Activated T-helper 2 cell treated with anti-CD3 and anti-CD28 coated beads, Interferon-gamma antibody, Interleukin-2, Interleukin-4, amounts not matched to agents 10 μg/mL and 5 μg/mL and 100 μg/mL, durations not matched to agents 14 hours and 24 hours and 36 hours (primary cell): Measurements from ENCODE around the gene SDSL. TPM values are rescaled to one million over a fixed set of nuclear protein-coding genes. Genes with fewer than 3 reads are reported as not detected.

Experiments used
- DNase-seq: peaks from one replicate; pipeline ENCODE4 v3.0.0; 2021; ENCODE audit warnings: low spot score
- H3K27ac Mint-ChIP-seq: one replicate; pipeline ENCODE4 v1.8.0; 2021; ENCODE audit warnings: mixed read lengths
- H3K27me3 Mint-ChIP-seq: one replicate; pipeline ENCODE4 v1.8.0; 2021; ENCODE audit warnings: low read depth, mixed read lengths
- H3K36me3 Mint-ChIP-seq: one replicate; pipeline ENCODE4 v1.8.0; 2021; ENCODE audit warnings: low read depth, mixed read lengths
- H3K4me1 Mint-ChIP-seq: one replicate; pipeline ENCODE4 v1.8.0; 2021; ENCODE audit warnings: low read depth, mixed read lengths
- H3K4me3 Mint-ChIP-seq: one replicate; pipeline ENCODE4 v1.8.0; 2021; ENCODE audit warnings: low read depth, mild to moderate bottlenecking, moderate library complexity, mixed read lengths
- H3K9me3 Mint-ChIP-seq: one replicate; pipeline ENCODE4 v1.8.0; 2021; ENCODE audit warnings: mixed read lengths
- intact Hi-C: fragments of 100-400 bp; cut with micrococcal nuclease; formaldehyde crosslinking; loops from one replicate; pipeline ENCODE4 v1.15.1; 2023
- total RNA-seq: library from RNA; stranded (reverse); gene quantifications from 2 replicates; pipeline ENCODE4 v1.2.3, GENCODE V29; 2022

SDSL gene
- total RNA-seq, 1 donor from 2014 or later: 0.46 TPM

DNA sequence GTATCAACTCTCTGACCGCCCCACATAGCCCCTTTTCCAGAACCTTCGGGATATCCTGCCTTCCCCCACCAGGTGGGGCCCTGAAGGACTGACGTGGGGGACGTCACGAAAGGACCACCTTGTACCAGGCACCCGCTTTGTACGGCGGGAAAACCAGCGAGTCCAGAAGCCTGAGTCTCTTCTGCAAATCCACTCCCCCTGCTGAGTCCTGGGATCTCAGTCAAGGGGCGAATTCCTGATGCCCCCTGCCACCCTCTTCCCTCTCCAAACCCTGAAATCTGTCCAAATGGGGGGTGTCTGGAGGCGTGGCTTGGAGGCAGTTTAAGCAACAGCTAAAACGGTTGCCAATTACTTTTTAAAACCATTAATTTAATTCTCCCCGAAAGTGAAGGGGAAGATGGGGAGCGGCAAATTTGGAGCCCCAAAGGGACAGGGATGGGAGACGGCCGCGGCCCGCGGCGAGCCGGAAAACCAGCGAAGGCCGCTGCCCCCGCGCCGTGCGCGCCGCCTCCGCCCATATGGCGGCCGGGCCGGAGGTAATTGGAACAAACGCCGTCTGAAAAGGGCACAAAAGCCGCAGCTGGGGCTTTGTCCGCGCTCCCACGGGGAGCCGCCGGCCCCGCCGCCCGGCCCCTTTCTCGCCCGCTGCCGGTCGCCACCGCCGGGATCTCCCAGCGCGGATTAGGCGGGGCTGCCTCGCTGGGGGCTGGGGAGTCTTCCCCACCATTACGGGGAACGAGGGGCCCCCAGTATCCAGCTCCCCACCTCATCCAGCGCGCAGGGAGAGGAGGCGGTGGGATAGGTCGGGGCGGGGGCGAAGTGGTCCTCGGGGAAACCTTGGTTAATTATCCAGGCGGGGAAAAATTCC lies 42.9 kb downstream of the SDSL start:
- peaks cover 66% of the 10 kb centered on the region for H3K27me3 Mint-ChIP-seq
- H3K36me3 Mint-ChIP-seq: no peaks in the 10 kb centered on the region
- no peak for DNase-seq
- no peak overlapping the region for H3K27ac Mint-ChIP-seq
- peaks cover 12% of the 10 kb centered on the region for H3K4me1 Mint-ChIP-seq
- H3K4me3 Mint-ChIP-seq: no peak overlapping the region
- H3K9me3 Mint-ChIP-seq: no peaks in the 10 kb centered on the region
- intact Hi-C loops: loop anchor here (1.0 to 5.0 kb wide), 4 partner anchors 10 to 1202 kb away; no protein-coding TSS in a partner anchor

DNA sequence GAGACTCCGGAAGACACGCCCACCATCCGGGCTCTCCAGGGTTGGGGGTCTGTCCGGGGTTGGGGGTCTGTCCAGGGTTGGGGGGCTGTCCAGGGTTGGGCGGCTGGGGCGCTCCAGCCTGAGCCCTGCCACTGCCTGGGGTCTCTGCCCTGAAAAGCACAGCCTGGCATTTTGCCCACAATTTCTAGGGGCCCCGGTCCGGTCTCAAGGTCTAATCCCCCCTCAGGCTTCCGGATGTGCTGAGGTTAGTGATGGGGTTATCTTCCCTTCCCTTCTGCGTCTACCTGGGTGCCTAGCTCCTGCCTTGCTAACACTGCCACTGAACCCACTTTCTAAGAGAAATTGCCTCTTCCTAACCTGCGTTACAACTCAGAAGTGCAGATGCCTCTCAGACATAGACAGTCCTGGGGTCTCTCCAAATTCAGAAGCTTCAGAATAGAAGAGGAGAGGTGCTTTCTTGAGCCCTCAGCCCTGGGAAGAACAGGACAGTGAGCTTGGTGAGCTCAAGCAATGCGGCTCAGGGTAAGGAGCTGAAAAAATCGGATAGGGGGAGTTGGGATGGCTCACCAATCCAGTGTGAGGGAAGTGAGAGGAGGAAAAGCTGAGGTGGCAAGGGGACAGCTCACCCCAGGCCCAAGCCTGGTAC lies 43.8 kb downstream of the SDSL start:
- no peak overlapping the region for H3K4me3 Mint-ChIP-seq
- no peaks in the 10 kb centered on the region for H3K9me3 Mint-ChIP-seq
- no peak for DNase-seq
- peaks cover 12% of the 10 kb centered on the region for H3K4me1 Mint-ChIP-seq
- intact Hi-C loops: loop anchor here (1.0 to 2.0 kb wide), 5 partner anchors 9 to 1201 kb away; no protein-coding TSS in a partner anchor
- H3K27ac Mint-ChIP-seq: no peak overlapping the region
- no peaks in the 10 kb centered on the region for H3K36me3 Mint-ChIP-seq
- H3K27me3 Mint-ChIP-seq: peaks cover 66% of the 10 kb centered on the region

DNA sequence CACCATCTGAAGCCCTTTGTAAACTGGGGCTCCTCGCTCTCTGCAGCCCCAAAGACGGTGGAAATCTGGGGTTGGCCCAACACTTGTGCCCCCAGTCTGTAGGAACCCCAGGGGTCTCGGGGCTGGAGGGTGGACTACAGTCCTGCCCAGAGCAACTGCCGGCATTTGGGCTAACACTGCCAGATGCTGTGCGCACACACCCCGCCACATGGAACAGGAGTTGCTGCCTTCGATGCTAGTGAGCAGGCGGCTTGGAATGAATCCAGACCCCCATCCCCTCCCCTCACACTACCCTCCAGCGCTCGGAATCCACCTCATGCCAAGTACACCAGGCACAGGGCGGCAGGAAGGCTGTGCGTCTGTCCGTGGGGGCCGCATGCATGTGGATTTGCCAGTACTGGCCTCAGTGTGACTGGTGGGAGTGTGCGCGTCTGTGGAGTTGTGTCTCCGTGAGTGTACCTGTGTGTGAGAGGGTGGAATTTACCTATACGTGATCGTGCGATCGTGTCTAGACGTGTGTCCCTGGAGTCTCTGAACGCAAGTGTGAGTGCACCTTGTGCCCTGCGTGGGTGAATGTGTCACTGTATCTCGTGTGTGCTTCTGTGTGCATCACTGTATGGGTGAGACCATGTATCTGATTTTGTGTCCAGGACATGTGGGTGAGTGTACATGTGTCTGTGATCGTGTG lies 44.4 kb downstream of the SDSL start:
- H3K27me3 Mint-ChIP-seq: peaks cover 66% of the 10 kb centered on the region
- H3K4me3 Mint-ChIP-seq: no peak overlapping the region
- H3K36me3 Mint-ChIP-seq: no peaks in the 10 kb centered on the region
- no peak overlapping the region for H3K27ac Mint-ChIP-seq
- intact Hi-C loops: loop anchor here (2.0 kb wide), 2 partner anchors 934 to 978 kb away; no protein-coding TSS in a partner anchor
- H3K9me3 Mint-ChIP-seq: no peaks in the 10 kb centered on the region
- H3K4me1 Mint-ChIP-seq: peaks cover 11% of the 10 kb centered on the region
- DNase-seq: no peak

DNA sequence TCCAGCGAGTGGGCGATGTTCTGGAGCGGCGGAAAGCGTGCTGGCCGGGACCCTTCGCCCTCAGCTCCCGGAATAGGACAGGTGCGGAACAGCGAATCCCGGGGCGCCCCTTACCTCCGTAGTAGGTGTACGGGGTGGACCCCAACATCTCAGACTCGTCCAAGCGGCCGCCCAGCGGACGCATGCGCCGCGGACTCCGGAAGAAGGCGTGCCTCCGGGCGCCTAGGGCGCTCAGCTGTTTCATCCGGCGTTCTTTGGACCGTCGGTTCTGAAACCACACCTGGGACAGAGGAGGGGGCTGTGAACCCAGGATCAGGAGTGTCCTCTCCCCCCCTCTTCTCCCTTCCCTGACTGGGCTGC lies 44.9 kb downstream of the SDSL start:
- intact Hi-C loops: loop anchor here (2.0 kb wide), 2 partner anchors 934 to 978 kb away; no protein-coding TSS in a partner anchor
- H3K27me3 Mint-ChIP-seq: peaks cover 68% of the 10 kb centered on the region
- no peak overlapping the region for H3K27ac Mint-ChIP-seq
- peaks cover 9% of the 10 kb centered on the region for H3K4me1 Mint-ChIP-seq
- H3K9me3 Mint-ChIP-seq: no peaks in the 10 kb centered on the region
- no peak for DNase-seq
- H3K36me3 Mint-ChIP-seq: no peaks in the 10 kb centered on the region
- H3K4me3 Mint-ChIP-seq: no peak overlapping the region

DNA sequence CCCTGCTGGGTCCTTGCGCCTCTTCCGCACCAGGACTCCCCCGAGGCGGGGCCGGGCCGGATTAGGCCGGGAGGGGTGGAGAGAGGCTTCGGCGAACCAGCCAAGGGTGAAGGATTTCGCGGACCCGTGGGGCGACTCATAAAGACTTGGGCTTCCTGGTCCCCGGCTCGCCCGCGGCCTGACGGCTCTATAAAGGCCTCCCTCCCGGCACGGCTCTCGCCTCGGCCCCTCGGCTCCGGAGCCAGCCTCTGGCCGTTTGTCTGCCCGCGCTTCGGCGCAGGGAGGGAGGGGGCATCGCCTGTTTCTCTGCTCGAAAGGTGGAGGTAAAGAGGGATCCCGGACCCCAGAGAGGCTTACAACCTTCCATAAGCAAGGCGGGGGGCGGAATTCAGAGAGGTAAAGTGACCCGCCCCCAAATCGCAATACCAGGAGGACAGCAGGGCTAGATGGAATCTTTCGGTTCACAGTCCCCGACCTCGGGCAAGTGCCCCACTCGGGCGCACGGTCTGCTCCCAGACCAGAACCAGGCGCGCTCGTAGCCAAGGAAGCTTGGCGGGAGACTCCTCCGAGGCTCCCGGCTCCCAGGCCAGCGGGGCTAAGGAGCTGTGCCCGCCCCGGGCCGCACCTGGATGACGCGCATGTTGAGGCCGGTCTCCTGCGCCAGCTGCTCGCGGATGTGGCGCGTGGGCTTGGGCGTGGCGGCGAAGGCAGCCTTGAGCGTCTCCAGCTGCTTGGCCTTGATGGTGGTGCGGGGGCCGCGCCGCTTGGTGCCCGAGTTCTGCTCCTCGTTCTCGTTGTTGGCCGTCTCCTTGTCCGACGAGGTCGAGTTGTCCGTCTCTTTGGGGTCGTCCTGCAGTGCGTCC lies 45.6 kb downstream of the SDSL start:
- peaks cover 6% of the 10 kb centered on the region for H3K4me1 Mint-ChIP-seq
- no peaks in the 10 kb centered on the region for H3K9me3 Mint-ChIP-seq
- intact Hi-C loops: loop anchor here (2.0 kb wide), 2 partner anchors 933 to 977 kb away; no protein-coding TSS in a partner anchor
- no peak overlapping the region for H3K4me3 Mint-ChIP-seq
- H3K36me3 Mint-ChIP-seq: no peaks in the 10 kb centered on the region
- DNase-seq: no peak
- no peak overlapping the region for H3K27ac Mint-ChIP-seq
- peaks cover 69% of the 10 kb centered on the region for H3K27me3 Mint-ChIP-seq

DNA sequence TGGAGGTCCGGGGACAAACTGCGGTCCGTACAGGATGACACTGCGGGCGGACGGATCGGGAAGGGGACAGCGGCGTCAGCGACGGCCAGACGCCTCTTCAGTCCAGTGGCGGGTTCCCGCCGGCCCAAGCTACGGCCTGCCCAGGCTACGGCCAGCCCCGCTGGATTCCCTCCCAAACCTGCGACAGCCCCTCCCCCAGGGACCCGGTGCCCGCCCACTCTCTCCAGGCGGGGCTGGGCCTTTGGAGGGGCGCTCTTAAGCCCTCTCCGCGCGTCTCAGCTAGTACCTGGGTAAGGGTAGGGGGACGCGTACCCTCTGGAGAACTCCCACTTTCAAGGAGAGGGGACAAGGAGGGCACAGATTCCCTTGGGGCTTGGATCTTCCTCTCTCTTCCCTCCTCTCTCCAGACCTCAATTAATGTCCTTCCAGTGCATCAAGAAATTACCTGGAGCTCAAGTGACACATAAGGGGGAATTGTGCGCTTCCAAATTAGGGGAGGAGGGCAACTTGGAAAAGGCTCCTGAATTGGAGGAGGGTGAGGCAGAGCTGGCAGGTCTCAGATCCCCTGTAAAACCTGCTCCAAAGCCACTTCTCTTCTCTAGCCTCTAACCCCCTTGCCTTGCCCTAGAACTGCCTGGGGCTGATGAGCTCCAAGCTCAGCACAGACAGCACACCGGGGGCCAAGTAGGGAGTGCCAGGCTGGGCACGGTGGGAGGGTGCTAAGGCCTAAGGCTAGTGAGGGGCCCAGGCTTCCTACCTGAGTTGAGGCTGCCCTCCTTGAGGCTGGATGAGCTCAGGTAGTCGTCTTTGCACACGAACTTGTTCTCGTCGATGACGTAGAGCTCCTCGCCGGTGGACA lies 46.4 kb downstream of the SDSL start:
- intact Hi-C loops: no loop called here
- H3K36me3 Mint-ChIP-seq: no peaks in the 10 kb centered on the region
- peaks cover 75% of the 10 kb centered on the region for H3K27me3 Mint-ChIP-seq
- peaks cover 5% of the 10 kb centered on the region for H3K4me1 Mint-ChIP-seq
- H3K9me3 Mint-ChIP-seq: no peaks in the 10 kb centered on the region
- H3K27ac Mint-ChIP-seq: no peak overlapping the region
- H3K4me3 Mint-ChIP-seq: no peak overlapping the region
- no peak for DNase-seq

DNA sequence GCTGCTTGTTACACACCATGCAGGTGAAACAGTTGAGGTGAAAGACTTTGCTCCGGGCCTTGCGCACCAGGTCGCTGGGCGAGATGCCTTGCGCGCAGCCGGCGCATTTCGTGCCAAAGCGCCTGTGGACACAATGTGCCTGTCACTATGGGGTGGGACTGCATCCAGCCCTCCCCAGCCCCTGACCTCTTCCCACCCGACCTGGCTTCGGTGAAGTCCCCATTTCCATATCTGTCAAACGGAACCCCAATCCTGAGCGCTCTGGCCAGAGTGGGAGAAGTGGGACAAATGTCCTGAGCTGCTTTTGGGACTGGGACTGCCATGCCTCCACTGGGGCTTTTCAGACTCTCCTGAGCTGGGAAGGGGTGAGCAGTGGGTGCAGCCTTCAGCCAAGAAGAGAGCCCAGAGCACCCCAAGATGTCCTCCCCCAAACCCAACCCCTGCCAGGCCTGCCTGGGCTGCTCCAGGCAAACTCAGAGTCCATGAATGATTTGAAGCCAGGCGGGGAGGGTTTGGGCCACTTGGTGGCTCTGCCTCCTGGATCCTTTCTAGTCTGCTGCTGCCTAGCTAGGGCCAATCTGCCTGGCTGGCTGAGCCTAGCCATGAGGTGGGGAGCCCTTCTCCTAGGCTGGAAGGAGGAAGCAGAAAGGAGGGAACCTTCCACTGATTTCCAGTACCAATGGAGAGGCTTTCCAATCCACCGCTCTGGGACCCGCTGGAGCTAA lies 47.2 kb downstream of the SDSL start:
- Mint-ChIP-seq H3K9me3 (no peaks in the 10 kb centered on the region), H3K4me3 (no peak overlapping the region), H3K4me1 (peaks cover 3% of the 10 kb centered on the region), H3K36me3 (no peaks in the 10 kb centered on the region), H3K27ac (no peak overlapping the region), H3K27me3 (peaks cover 75% of the 10 kb centered on the region)
- intact Hi-C loops: no loop called here
- no peak for DNase-seq

DNA sequence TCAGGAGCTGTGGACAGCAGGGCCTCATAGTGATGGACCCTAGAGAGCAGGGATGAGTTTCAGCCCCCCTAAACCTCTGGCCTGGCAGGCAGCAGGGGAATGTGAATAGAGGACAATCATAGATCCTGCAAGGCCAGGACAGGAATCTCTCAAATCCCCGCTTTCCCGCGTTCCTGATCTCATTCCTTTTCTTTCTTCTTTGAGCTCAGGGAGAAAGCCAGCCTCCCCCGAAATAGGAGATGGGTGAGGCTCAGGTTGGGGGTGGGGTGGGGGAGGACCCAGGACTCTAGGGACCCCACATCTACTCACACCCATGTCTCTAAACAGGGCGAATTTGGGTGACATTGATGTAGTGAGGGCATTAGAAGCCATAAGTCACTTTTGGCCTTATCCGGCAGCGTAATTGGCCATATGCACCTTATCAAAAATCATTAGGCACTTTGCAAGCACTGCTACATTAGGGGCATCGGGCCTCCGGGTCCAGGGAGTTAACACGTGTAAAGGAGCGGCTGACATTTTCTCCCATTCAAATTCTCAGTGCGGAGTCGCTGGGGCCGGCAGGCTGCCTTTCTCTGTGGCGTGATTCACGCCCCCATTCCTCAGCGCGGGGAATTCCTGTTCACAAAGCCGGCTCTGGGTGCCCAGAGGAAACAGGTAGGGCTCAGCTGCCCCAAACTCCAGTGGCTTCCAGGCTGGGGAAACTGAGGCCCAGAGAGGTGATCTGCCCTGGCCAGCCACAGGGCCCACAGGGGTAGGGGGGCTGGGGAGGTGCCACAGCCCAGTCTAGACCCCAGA lies 48.0 kb downstream of the SDSL start:
- Mint-ChIP-seq H3K4me3 (no peak overlapping the region), H3K4me1 (peaks cover 3% of the 10 kb centered on the region)
- intact Hi-C loops: no loop called here

DNA sequence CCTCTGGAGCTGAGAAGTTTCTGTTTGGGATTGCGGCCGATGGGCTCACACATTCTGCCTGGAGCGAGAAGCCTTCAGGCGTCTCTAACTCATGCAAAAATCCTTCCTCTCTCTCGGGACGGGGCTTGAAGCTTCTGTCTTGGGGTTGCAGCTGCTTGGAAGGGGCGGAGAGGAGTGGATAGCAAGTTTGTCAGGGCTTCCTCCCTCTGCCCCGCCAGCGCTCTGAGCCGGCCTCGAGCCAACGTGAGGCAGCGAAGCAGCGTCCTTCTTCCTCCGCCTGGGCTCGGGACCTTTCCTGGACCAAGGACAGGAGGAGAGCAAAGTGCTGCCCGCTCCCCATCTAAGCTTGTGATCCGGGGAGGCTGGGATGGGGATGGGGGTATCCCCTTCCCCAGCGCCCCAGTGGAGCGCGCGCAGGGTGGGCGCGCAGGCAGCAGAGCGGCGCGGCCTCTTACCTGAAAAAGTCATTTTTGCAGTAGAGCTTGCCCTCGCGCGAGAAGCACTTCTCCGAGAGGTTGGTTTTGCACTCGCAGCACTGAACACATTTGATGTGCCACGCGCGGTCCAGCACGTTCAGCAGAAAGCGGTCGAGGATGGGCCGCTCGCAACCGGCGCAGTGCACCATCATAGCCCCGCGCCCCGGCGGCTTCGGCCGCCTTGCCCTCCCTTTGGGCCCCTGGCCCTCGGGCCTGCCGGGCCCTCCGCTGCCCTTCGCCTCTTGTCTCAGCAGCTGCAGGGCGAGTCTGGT lies 48.9 kb downstream of the SDSL start:
- Mint-ChIP-seq H3K27me3 (peaks cover 84% of the 10 kb centered on the region), H3K9me3 (no peaks in the 10 kb centered on the region), H3K4me3 (no peak overlapping the region), H3K36me3 (no peaks in the 10 kb centered on the region), H3K27ac (no peak overlapping the region), H3K4me1 (peaks cover 3% of the 10 kb centered on the region)
- no peak for DNase-seq
- intact Hi-C loops: loop anchor here (1.0 kb wide), 1 partner anchor 8 kb away; no protein-coding TSS in a partner anchor

More for the DNA sequence above, 48.0 kb downstream of the SDSL start:
- Mint-ChIP-seq H3K27me3 (peaks cover 77% of the 10 kb centered on the region), H3K36me3 (no peaks in the 10 kb centered on the region), H3K9me3 (no peaks in the 10 kb centered on the region), H3K27ac (no peak overlapping the region)
- DNase-seq: no peak

DNA sequence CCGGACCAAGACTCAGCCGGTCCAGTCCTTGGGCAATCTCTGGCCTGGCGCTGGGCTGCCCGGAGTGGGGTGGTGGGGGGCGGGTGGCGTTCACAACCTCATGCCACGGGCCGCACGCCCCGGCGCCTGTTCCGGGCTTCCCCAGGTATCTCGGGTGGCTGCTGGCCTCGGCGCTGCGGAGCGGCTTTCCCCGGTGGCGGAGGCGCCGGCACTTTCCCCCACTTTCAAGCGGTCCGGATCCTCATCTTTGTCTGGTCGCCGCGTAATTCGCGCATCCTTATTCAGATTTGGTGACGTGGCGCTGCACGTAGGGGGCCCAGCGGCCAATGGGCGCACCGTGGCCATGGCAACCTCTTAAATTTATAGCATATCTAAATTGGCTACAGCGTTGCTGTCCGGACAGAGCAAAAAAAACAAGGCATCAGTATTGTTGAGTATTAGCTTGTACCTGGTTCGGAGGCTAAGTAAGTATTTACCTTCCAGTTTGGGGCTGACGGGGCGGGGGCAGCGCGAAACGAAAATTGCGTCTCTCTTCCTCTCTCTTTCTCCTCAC lies 49.5 kb downstream of the SDSL start, which contains the start of gene LHX5:
LHX5 (minus strand) TSS at position 253 of the 553 bp plus-strand sequence. CDS start 373 bp downstream, outside the sequence.
- intact Hi-C loops: loop anchor here (1.0 kb wide), 1 partner anchor 8 kb away; no protein-coding TSS in a partner anchor
- Mint-ChIP-seq H3K4me1 (peaks cover 3% of the 10 kb centered on the region), H3K9me3 (no peaks in the 10 kb centered on the region), H3K27ac (no peak within 1 kb of the TSS), H3K36me3 (no peaks in the 10 kb centered on the region), H3K27me3 (peaks cover 80% of the 10 kb centered on the region), H3K4me3 (no peak within 1 kb of the TSS)
- no peak for DNase-seq
